Liver (tissue), 9 donors: ENCODE results near the gene DOCK2. TPM values are rescaled to one million over a fixed set of nuclear protein-coding genes. Genes with fewer than 3 reads are reported as not detected.

Source experiments
- DNase-seq: peaks from one replicate; pipeline ENCODE4 v3.0.0-alpha.2; 2017; ENCODE audit warnings: low spot score
- H3K27ac ChIP-seq, 2 donors: one replicate each; pipeline ENCODE4 v1.7.0; 2013; ENCODE audit warnings: inconsistent platforms in 2 of 2, low read length in 2 of 2, control low read depth in 1 of 2, low read depth in 1 of 2, mild to moderate bottlenecking in 1 of 2
- H3K27me3 ChIP-seq, 4 donors: one replicate each; pipeline versions ENCODE4 v1.6.1 to v1.7.0; 2013; ENCODE audit warnings: low read length in 3 of 4, inconsistent platforms in 1 of 4, mild to moderate bottlenecking in 1 of 4, moderate library complexity in 1 of 4; ENCODE audit not compliant: control insufficient read depth in 4 of 4, insufficient read depth in 4 of 4
- H3K36me3 ChIP-seq, 4 donors: one replicate each; pipeline versions ENCODE4 v1.6.1 to v1.7.0; 2013; ENCODE audit warnings: low read length in 3 of 4, mild to moderate bottlenecking in 3 of 4, low read depth in 1 of 4, moderate library complexity in 1 of 4; ENCODE audit not compliant: control insufficient read depth in 4 of 4, insufficient read depth in 3 of 4
- H3K4me1 ChIP-seq, 4 donors: one replicate each; pipeline versions ENCODE4 v1.6.1 to v1.7.0; 2013; ENCODE audit warnings: low read length in 3 of 4, mild to moderate bottlenecking in 3 of 4, moderate library complexity in 1 of 4; ENCODE audit not compliant: control insufficient read depth in 4 of 4, insufficient read depth in 4 of 4
- H3K4me3 ChIP-seq, 3 donors: one replicate each; pipeline versions ENCODE4 v1.6.1 to v1.7.0; 2013; ENCODE audit warnings: low read length in 3 of 3, control low read depth in 1 of 3, low read depth in 1 of 3, mild to moderate bottlenecking in 1 of 3
- H3K9ac ChIP-seq, 2 donors: one replicate each; pipeline ENCODE4 v1.7.0; 2013; ENCODE audit warnings: low read length in 2 of 2, mild to moderate bottlenecking in 2 of 2, moderate library complexity in 2 of 2, control low read depth in 1 of 2, low read depth in 1 of 2
- H3K9me3 ChIP-seq, 4 donors: one replicate each; pipeline versions ENCODE4 v1.6.1 to v1.7.0; 2013; ENCODE audit warnings: low read length in 3 of 4; ENCODE audit not compliant: control insufficient read depth in 4 of 4
- EGR1 ChIP-seq, 2 donors: IDR thresholded peaks; 2 replicates each; pipeline ENCODE4 v1.6.1; 2016 to 2018; ENCODE audit warnings: antibody characterized with exemption in 2 of 2, low read depth in 2 of 2
- FOXA1 ChIP-seq: IDR thresholded peaks from 2 replicates; pipeline ENCODE4 v1.6.1; 2016; ENCODE audit warnings: antibody characterized with exemption
- GABPA ChIP-seq, 2 donors: IDR thresholded peaks in 1 of 2; conservative IDR thresholded peaks in 1 of 2; 2 replicates each; pipeline ENCODE4 v1.6.1; 2016; ENCODE audit warnings: antibody characterized with exemption in 2 of 2, mild to moderate bottlenecking in 1 of 2, moderate library complexity in 1 of 2
- HNF4A ChIP-seq, 2 donors: conservative IDR thresholded peaks; 2 replicates each; pipeline ENCODE4 v1.6.1; 2016; ENCODE audit warnings: antibody characterized with exemption in 2 of 2, mild to moderate bottlenecking in 2 of 2
- HNF4G ChIP-seq: IDR thresholded peaks from 2 replicates; pipeline ENCODE4 v1.6.1; 2016; ENCODE audit warnings: antibody characterized with exemption
- RAD21 ChIP-seq, 2 donors: IDR thresholded peaks; 2 replicates each; pipeline ENCODE4 v1.6.1; 2016; ENCODE audit warnings: antibody characterized with exemption in 2 of 2, mild to moderate bottlenecking in 2 of 2
- RXRA ChIP-seq, 2 donors: IDR thresholded peaks; 2 replicates each; pipeline ENCODE4 v1.6.1; 2017 to 2018; ENCODE audit warnings: antibody characterized with exemption in 2 of 2, mild to moderate bottlenecking in 1 of 2
- SP1 ChIP-seq: IDR thresholded peaks from 2 replicates; pipeline ENCODE4 v1.6.1; 2018; ENCODE audit warnings: antibody characterized with exemption, mild to moderate bottlenecking
- YY1 ChIP-seq: IDR thresholded peaks from 2 replicates; pipeline ENCODE4 v1.6.1; 2016; ENCODE audit warnings: antibody characterized with exemption, mild to moderate bottlenecking
- whole genome bisulfite sequencing: extraction: QIAGEN DNeasy Blood & Tissue Kit; methylation state at CpG from one replicate; pipeline ENCODE4 v1.1.7; 2013; 5-methylcytosine and 5-hydroxymethylcytosine counted together
- polyA plus RNA-seq, 2 donors: library from polyadenylated mRNA; stranded (reverse) in 1 of 2; unstranded in 1 of 2; fragments of 200-250 nt in 1 of 2; fragments of >200 nt in 1 of 2; fragmentation: Nextera tagmentation in 1 of 2; extraction: Ambion mirVana in 1 of 2; gene quantifications; one replicate each; pipeline versions ENCODE4 v1.2.1 to v1.2.3, GENCODE V29; 2013 to 2015
- total RNA-seq, 2 donors: library from RNA; depleted of rRNA; stranded (reverse); fragments of >200 nt; gene quantifications; one replicate each; pipeline ENCODE4 v1.2.3, GENCODE V29; 2014
- TF ChIP-seq, protein P1 (sequence below): fragments of 150-350 bp; IDR thresholded peaks from 2 replicates; pipeline ENCODE4 v1.5.1; 2017; ENCODE audit warnings: improper control_type of control experiment, low read depth, low read length; ENCODE audit not compliant: missing input control
- TF ChIP-seq, protein P2 (sequence below): IDR thresholded peaks from 2 replicates; pipeline ENCODE4 v1.6.1; 2016; ENCODE audit warnings: antibody characterized with exemption
- TF ChIP-seq, protein P3 (sequence below): IDR thresholded peaks from 2 replicates; pipeline ENCODE4 v1.6.1; 2016; ENCODE audit warnings: antibody characterized with exemption, mild to moderate bottlenecking
- TF ChIP-seq, protein P4 (sequence below): IDR thresholded peaks from 2 replicates; pipeline ENCODE4 v1.6.1; 2016; ENCODE audit warnings: antibody characterized with exemption
- TF ChIP-seq, protein P5 (sequence below): IDR thresholded peaks from 2 replicates; pipeline ENCODE4 v1.6.1; 2016; ENCODE audit warnings: antibody characterized with exemption
- donor health status: healthy.
- donor health status: healthy.
- donor health status: healthy.
- donor health status: healthy.
- donor health status: healthy.

DOCK2 gene
- total and polyA plus RNA-seq, 4 donors: 2.3 to 26.6 (median 8.2) TPM

DNA sequence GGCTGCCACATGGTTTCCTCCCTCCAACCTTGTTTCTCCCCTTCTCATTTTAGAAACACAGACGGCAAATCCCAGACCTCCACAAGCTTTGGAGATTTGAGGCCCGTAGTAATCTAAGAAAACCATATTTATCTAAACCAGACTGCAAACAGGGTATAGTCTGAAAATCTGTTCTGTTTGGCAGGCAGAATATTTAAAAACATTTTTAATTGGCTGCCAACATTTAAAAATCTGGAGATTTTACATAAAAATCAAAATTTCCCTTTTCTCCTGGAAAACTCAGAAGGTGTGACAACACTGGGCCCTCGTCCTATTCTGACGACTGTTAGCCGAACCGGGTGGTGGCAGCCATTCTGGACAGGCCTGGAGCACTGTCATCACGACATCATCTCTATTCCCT is 401.2 kb downstream of the DOCK2 start:
- Histone ChIP-seq H3K36me3 (peaks cover 0 to 2% (median 0%) of the 10 kb centered on the region in 4 donors), H3K4me3 (no peak overlapping the region), H3K27ac (no peak overlapping the region), H3K9ac (no peak overlapping the region), H3K4me1 (no peaks in the 10 kb centered on the region), H3K9me3 (peaks cover 0 to 3% (median 0%) of the 10 kb centered on the region in 4 donors), H3K27me3 (no peaks in the 10 kb centered on the region)
- TF ChIP-seq, protein P1, sequence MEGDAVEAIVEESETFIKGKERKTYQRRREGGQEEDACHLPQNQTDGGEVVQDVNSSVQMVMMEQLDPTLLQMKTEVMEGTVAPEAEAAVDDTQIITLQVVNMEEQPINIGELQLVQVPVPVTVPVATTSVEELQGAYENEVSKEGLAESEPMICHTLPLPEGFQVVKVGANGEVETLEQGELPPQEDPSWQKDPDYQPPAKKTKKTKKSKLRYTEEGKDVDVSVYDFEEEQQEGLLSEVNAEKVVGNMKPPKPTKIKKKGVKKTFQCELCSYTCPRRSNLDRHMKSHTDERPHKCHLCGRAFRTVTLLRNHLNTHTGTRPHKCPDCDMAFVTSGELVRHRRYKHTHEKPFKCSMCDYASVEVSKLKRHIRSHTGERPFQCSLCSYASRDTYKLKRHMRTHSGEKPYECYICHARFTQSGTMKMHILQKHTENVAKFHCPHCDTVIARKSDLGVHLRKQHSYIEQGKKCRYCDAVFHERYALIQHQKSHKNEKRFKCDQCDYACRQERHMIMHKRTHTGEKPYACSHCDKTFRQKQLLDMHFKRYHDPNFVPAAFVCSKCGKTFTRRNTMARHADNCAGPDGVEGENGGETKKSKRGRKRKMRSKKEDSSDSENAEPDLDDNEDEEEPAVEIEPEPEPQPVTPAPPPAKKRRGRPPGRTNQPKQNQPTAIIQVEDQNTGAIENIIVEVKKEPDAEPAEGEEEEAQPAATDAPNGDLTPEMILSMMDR: no peak
- TF ChIP-seq, protein P2, sequence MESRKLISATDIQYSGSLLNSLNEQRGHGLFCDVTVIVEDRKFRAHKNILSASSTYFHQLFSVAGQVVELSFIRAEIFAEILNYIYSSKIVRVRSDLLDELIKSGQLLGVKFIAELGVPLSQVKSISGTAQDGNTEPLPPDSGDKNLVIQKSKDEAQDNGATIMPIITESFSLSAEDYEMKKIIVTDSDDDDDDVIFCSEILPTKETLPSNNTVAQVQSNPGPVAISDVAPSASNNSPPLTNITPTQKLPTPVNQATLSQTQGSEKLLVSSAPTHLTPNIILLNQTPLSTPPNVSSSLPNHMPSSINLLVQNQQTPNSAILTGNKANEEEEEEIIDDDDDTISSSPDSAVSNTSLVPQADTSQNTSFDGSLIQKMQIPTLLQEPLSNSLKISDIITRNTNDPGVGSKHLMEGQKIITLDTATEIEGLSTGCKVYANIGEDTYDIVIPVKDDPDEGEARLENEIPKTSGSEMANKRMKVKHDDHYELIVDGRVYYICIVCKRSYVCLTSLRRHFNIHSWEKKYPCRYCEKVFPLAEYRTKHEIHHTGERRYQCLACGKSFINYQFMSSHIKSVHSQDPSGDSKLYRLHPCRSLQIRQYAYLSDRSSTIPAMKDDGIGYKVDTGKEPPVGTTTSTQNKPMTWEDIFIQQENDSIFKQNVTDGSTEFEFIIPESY: no peak
- no peak for TF ChIP-seq HNF4G
- TF ChIP-seq RAD21 (IDR thresholded peaks at IDR 0.05): no peak
- no peak for DNase-seq
- WGBS: 88% methylated on average over 7 of the region's 7 CpGs

DNA sequence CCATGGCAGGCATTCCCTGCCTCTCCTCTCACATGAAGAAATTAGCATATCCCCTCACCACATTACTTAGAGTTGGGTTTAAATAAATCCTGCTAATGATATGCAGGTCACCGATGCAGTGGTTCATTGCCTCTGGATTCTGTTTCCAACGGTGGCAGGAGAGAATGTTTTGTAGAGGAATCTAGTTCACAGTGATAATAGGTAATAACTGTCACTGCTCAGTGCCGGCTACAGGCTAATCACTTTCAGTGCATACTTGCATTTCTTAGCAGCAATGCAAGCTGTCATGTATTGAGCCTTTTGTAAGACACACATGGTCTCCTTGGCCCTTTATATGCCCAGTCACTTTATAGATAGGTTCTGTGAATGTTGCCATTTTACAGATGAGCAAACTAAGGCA is 402.8 kb downstream of the DOCK2 start:
- TF ChIP-seq YY1: no peak
- no peak for TF ChIP-seq EGR1 (IDR thresholded peaks at IDR 0.05; ENCODE audit: low read depth in 2 of 2)
- TF ChIP-seq GABPA (IDR thresholded peaks at IDR 0.05 in 1 of 2, conservative IDR thresholded peaks at IDR 0.05 in 1 of 2): no peak
- TF ChIP-seq, protein P3, sequence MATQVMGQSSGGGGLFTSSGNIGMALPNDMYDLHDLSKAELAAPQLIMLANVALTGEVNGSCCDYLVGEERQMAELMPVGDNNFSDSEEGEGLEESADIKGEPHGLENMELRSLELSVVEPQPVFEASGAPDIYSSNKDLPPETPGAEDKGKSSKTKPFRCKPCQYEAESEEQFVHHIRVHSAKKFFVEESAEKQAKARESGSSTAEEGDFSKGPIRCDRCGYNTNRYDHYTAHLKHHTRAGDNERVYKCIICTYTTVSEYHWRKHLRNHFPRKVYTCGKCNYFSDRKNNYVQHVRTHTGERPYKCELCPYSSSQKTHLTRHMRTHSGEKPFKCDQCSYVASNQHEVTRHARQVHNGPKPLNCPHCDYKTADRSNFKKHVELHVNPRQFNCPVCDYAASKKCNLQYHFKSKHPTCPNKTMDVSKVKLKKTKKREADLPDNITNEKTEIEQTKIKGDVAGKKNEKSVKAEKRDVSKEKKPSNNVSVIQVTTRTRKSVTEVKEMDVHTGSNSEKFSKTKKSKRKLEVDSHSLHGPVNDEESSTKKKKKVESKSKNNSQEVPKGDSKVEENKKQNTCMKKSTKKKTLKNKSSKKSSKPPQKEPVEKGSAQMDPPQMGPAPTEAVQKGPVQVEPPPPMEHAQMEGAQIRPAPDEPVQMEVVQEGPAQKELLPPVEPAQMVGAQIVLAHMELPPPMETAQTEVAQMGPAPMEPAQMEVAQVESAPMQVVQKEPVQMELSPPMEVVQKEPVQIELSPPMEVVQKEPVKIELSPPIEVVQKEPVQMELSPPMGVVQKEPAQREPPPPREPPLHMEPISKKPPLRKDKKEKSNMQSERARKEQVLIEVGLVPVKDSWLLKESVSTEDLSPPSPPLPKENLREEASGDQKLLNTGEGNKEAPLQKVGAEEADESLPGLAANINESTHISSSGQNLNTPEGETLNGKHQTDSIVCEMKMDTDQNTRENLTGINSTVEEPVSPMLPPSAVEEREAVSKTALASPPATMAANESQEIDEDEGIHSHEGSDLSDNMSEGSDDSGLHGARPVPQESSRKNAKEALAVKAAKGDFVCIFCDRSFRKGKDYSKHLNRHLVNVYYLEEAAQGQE: no peak
- TF ChIP-seq, protein P4, sequence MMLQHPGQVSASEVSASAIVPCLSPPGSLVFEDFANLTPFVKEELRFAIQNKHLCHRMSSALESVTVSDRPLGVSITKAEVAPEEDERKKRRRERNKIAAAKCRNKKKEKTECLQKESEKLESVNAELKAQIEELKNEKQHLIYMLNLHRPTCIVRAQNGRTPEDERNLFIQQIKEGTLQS: no peak
- TF ChIP-seq, protein P5, sequence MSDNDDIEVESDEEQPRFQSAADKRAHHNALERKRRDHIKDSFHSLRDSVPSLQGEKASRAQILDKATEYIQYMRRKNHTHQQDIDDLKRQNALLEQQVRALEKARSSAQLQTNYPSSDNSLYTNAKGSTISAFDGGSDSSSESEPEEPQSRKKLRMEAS: no peak
- TF ChIP-seq SP1: no peak
- TF ChIP-seq, protein P1: no peak
- TF ChIP-seq, protein P2: no peak
- no peak for TF ChIP-seq HNF4A (conservative IDR thresholded peaks at IDR 0.05)
- no peak for TF ChIP-seq FOXA1
- no peak for TF ChIP-seq HNF4G
- no peak for TF ChIP-seq RXRA (IDR thresholded peaks at IDR 0.05)
- TF ChIP-seq RAD21 (IDR thresholded peaks at IDR 0.05): no peak
- WGBS: 85% methylated on average over 3 of the region's 3 CpGs
- Histone ChIP-seq H3K27me3 (no peaks in the 10 kb centered on the region), H3K36me3 (peaks cover 0 to 3% (median 0%) of the 10 kb centered on the region in 4 donors), H3K9me3 (peaks cover 0 to 3% (median 0%) of the 10 kb centered on the region in 4 donors), H3K9ac (no peak overlapping the region), H3K27ac (no peak overlapping the region), H3K4me3 (no peak overlapping the region), H3K4me1 (no peaks in the 10 kb centered on the region)
- DNase-seq: no peak
